WI38 (cell line): ENCODE measurements around the gene NDUFA7.
"Not testable (repeated sequence)": the region's sequence is repeated elsewhere in the genome, so short reads cannot be mapped to it uniquely, and the experiment has no call there.

ENCODE experiments used
- H3K4me3 ChIP-seq: 2 replicates; pipeline ENCODE4 v1.5.1; 2011; ENCODE audit warnings: low read depth, mild to moderate bottlenecking, control low read depth, low read length
- CTCF ChIP-seq: IDR thresholded peaks from 2 replicates; pipeline ENCODE4 v1.5.1; 2012; ENCODE audit warnings: low read depth, mild to moderate bottlenecking, control low read depth, low read length

Gene NDUFA7

DNA sequence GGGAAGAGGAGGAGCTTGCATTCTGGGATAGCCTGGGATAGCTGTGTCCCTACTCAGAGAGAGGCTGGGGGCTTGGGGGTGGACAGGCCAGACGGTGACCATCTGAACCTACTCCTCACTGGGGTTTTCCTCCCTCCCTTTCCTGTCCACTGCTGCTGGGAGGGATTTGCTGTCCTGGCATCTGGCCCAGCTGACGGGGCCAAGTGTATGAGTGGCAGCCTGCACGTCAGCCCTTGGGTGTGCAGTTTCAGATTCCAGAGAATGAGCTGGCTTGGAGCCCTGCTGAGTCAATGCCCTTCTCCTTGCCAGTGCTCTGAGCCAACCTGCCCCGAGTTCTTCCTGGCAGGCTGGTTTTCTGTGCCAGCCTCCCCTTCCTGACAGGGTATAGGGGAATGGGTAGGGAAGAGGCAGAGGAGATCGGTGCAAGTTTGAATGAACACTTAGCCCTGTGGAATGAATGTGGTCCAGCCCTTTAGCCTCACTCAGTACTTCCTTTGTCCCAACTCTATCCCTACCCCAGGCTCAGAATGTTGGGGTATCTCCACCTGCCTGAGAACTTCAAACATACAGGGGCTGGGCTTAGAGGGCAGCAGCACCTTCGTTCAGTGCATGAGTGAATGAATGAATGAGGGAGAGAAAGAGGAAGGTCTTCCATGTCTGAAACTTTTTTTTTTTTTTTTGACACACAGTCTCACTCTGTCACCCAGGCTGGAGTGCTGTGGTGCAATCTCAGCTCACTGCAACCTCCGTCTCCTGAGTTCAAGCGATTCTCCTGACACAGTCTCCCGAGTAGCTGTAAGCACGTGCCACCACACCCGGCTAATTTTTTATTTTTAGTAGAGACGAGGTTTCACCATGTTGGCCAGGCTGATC is 41.0 kb upstream of the NDUFA7 start:
- TF ChIP-seq CTCF = no peak
- no peak overlapping the region for H3K4me3 ChIP-seq

DNA sequence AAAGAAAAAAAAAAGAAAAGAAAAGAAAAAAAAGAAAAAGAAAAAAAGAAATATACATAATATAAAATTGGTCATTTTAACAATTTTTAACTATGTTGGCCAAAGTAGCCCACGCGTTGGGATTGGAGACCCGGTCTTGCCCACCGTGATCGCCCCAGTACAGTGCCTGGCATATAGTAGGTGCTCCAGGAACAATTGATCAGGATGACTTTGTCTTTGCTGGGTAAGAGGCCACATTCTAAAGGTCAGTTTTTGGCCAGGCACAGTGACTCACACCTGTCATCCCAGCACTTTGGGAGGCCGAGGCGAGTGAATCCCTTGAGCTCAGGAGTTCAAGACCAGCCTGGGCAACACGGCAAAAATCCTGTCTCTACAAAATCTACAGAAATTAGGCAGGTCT is 39.0 kb upstream of the NDUFA7 start:
- no peak for TF ChIP-seq CTCF
- no peak overlapping the region for H3K4me3 ChIP-seq

DNA sequence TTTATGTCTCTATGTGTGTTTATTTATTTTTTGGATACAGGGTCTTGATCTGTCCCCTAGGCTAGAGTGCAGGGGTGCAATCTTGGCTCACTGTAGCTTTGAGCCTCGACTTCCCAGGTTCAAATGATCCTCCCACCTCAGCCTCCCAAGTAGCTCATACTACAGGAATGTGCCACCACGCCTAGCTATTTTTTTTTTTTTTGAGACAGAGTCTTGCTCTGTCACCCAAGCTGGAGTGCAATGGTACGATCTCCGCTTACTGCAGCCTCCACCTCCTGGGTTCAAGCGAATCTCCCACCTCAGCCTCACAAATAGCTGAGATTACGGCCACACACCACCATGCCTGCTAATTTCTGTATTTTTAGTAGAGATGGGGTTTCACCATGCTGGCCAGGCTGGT is 37.8 kb upstream of the NDUFA7 start:
- H3K4me3 ChIP-seq = no peak overlapping the region
- TF ChIP-seq CTCF = no peak

DNA sequence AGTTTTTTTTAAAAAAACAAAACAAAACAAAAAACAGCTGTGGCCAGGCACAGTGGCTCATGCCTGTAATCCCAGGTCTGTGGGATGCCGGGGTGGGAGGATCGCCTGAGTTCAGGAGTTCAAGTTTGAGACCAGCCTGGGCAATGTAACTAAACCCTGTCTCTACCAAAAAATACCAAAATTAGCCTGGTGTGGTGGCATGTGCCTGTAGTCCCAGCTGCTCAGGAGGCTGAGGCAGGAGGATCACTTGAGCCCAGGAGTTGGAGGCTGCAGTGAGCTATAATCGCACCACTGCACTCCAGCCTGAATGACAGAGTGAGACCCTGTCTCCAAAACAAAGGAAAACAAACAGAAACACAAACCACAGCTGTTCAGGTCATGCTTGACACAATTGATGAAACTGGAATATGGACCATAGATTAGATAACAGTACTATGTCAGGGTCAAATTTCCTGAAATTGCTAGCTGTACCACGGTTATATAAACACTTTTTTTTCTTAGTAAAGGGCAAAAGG is 35.9 kb upstream of the NDUFA7 start:
- no peak overlapping the region for H3K4me3 ChIP-seq
- no peak for TF ChIP-seq CTCF

- no peak for TF ChIP-seq CTCF
- no peak overlapping the region for H3K4me3 ChIP-seq
Measured at GRCh38 chr19:8355631-8356402, 34.6 kb upstream of the NDUFA7 start.

DNA sequence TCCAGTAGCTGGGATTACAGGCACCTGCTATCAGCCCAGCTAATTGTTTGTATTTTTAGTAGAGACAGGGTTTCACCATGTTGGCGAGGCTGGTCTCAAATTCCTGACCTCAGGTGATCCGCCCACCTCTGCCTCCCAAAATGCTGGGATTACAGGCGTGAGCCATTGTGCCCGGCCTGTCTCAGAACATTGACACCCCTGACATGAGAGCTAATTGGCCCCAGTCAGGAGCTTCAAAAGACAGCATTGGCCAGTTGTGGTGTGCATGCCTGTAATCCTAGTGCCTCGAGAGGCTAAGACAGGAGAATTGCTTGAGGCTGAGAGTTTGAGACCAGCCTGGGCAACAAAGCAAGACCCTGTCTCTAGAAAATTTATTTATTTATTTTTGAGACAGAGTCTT is 31.7 kb upstream of the NDUFA7 start:
- H3K4me3 ChIP-seq = not testable (repeated sequence)

- H3K4me3 ChIP-seq = peak overlapping the region; percentile 40
- TF ChIP-seq CTCF = no peak
Measured at GRCh38 chr19:8352134-8352827, 31.1 kb upstream of the NDUFA7 start.

GRCh38 chr19:8349629-8350372 is 28.6 kb upstream of the NDUFA7 start:
- H3K4me3 ChIP-seq = not testable (repeated sequence)
